ENCODE results near the gene VAMP2. TPM values are rescaled to one million over a fixed set of nuclear protein-coding genes. Genes with fewer than 3 reads are reported as not detected.

The VAMP2 gene
- total and polyA plus RNA-seq, 9 donors = 35.5 to 233 (median 118) TPM

DNA sequence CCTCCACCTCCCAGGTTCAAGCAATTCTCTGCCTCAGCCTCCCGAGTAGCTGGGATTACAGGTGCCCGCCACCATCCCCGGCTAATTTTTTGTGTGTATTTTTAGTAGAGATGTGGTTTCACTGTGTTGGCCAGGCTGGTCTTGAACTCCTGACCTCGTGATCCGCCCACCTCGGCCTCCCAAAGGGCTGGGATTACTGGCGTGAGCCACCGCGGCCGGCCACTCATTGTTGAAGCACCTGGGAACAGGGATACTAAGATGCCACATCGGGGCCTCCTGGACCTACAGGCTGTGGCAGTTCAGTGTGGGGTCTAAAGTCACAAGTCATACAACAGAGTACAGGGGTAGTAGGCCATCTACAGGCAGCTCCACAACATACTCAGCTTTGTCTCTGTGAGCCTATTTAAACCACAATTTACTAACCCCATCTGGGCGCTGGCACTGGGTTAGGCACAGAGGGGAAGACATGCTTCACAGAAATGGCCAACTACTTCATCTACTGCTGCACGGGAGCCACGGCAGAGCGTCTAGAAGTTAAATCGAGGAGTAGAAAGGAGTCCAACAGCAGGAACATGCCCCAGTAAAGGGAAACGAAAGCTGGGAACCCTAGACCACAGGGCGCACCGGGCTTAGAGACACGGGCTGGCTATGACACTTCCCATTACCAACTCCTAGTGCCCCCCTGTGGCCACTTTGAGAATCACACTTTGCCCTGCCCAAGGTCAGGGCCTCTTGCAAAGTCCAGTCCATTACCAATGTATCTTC, 4.3 kb downstream of the VAMP2 start:
- H3K27ac ChIP-seq = peak overlapping the region; percentile 94 to 95
- no peaks in the 10 kb centered on the region for H3K27me3 ChIP-seq
- no peaks in the 10 kb centered on the region for H3K36me3 ChIP-seq
- TF ChIP-seq, protein P1, sequence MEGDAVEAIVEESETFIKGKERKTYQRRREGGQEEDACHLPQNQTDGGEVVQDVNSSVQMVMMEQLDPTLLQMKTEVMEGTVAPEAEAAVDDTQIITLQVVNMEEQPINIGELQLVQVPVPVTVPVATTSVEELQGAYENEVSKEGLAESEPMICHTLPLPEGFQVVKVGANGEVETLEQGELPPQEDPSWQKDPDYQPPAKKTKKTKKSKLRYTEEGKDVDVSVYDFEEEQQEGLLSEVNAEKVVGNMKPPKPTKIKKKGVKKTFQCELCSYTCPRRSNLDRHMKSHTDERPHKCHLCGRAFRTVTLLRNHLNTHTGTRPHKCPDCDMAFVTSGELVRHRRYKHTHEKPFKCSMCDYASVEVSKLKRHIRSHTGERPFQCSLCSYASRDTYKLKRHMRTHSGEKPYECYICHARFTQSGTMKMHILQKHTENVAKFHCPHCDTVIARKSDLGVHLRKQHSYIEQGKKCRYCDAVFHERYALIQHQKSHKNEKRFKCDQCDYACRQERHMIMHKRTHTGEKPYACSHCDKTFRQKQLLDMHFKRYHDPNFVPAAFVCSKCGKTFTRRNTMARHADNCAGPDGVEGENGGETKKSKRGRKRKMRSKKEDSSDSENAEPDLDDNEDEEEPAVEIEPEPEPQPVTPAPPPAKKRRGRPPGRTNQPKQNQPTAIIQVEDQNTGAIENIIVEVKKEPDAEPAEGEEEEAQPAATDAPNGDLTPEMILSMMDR (IDR thresholded peaks at IDR 0.05) = peak; percentile 76 to 93 (median 88)
- no peak for TF ChIP-seq EP300 (IDR thresholded peaks at IDR 0.05)
- WGBS, 3 donors = 36 to 40% (median 40%) methylated on average over 20 of the region's 20 CpGs
- intact Hi-C loops (cut with DNase I) = loop anchor here in 1 of 4 donors (10.0 kb wide), 1 partner anchor 314 kb away; no protein-coding TSS in a partner anchor
- no peaks in the 10 kb centered on the region for H3K9me3 ChIP-seq
- peak; percentile 88 to 96 (median 94) for DNase-seq
- H3K4me3 ChIP-seq = no peak overlapping the region
- H3K4me1 ChIP-seq (ENCODE audit: insufficient read depth) = peaks cover 6% of the 10 kb centered on the region

- no peaks in the 10 kb centered on the region for H3K27me3 ChIP-seq
- intact Hi-C loops (cut with DNase I) = loop anchor here in 1 of 4 donors (10.0 kb wide), 1 partner anchor 312 kb away; no protein-coding TSS in a partner anchor
- 0 to 1% (median 1%) methylated on average over 57 to 59 of the region's 59 CpGs for WGBS, 3 donors
- peak; percentile 100 for TF ChIP-seq POLR2A (IDR thresholded peaks at IDR 0.05)
- TF ChIP-seq EP300 (IDR thresholded peaks at IDR 0.05) = peak; percentile 98
- TF ChIP-seq, protein P1 (IDR thresholded peaks at IDR 0.05) = no peak
- DNase-seq = peak; percentile 100
- no peaks in the 10 kb centered on the region for H3K36me3 ChIP-seq
- H3K4me3 ChIP-seq = peak overlapping the region; percentile 97
- no peaks in the 10 kb centered on the region for H3K9me3 ChIP-seq
- H3K27ac ChIP-seq = peak overlapping the region; percentile 94 to 96
- H3K4me1 ChIP-seq (ENCODE audit: insufficient read depth) = peaks cover 10% of the 10 kb centered on the region
Measured at GRCh38 chr17:8156246-8156992, 6.3 kb downstream of the VAMP2 start.

- intact Hi-C loops (cut with DNase I) = loop anchor here in 1 of 4 donors (10.0 kb wide), 1 partner anchor 311 kb away; no protein-coding TSS in a partner anchor
- H3K27ac ChIP-seq = peak overlapping the region; percentile 94 to 96
- 0 to 1% (median 0%) methylated on average over 11 of the region's 11 CpGs for WGBS, 3 donors
- peaks cover 9% of the 10 kb centered on the region for H3K4me1 ChIP-seq (ENCODE audit: insufficient read depth)
- H3K4me3 ChIP-seq = peak overlapping the region; percentile 97
- no peaks in the 10 kb centered on the region for H3K36me3 ChIP-seq
- H3K27me3 ChIP-seq = no peaks in the 10 kb centered on the region
- no peaks in the 10 kb centered on the region for H3K9me3 ChIP-seq
- peak in 1 of 5 donors; percentile 65 for DNase-seq
- TF ChIP-seq, protein P1 (IDR thresholded peaks at IDR 0.05) = peak in 2 of 3 donors; percentile 13 to 29
- no peak for TF ChIP-seq EP300 (IDR thresholded peaks at IDR 0.05)
Measured at GRCh38 chr17:8155996-8156245, 6.8 kb downstream of the VAMP2 start.

- intact Hi-C loops (cut with DNase I) = loop anchor here in 1 of 4 donors (10.0 kb wide), 1 partner anchor 311 kb away; no protein-coding TSS in a partner anchor
- Histone ChIP-seq H3K9me3 (no peaks in the 10 kb centered on the region), H3K4me1 (ENCODE audit: insufficient read depth) (peaks cover 12% of the 10 kb centered on the region), H3K36me3 (no peaks in the 10 kb centered on the region), H3K4me3 (peak overlapping the region; percentile 97), H3K27me3 (no peaks in the 10 kb centered on the region), H3K27ac (peak overlapping the region; percentile 94 to 96)
- TF ChIP-seq POLR2A (IDR thresholded peaks at IDR 0.05) (no peak), EP300 (IDR thresholded peaks at IDR 0.05) (no peak)
- TF ChIP-seq, protein P1 (IDR thresholded peaks at IDR 0.05) = peak in 1 of 3 donors; percentile 4
- peak in 2 of 5 donors; percentile 24 to 51 for DNase-seq
- 4 to 13% (median 10%) methylated on average over 14 of the region's 14 CpGs for WGBS, 3 donors
Measured at GRCh38 chr17:8155231-8155995, 7.3 kb downstream of the VAMP2 start.

Measured in ovary (tissue), 9 donors.